ENCODE data around the gene ROGDI. TPM values are rescaled to one million over a fixed set of nuclear protein-coding genes. Genes with fewer than 3 reads are reported as not detected.

The ROGDI gene
- polyA plus RNA-seq, 1 of the 3 experiments (the other 2 are of a cell fraction), result 33.6 TPM

- POLR2A ChIA-PET, result no interaction called here
Observed at GRCh38 chr16:4797805-4798252, 4.6 kb downstream of the ROGDI start.

DNA sequence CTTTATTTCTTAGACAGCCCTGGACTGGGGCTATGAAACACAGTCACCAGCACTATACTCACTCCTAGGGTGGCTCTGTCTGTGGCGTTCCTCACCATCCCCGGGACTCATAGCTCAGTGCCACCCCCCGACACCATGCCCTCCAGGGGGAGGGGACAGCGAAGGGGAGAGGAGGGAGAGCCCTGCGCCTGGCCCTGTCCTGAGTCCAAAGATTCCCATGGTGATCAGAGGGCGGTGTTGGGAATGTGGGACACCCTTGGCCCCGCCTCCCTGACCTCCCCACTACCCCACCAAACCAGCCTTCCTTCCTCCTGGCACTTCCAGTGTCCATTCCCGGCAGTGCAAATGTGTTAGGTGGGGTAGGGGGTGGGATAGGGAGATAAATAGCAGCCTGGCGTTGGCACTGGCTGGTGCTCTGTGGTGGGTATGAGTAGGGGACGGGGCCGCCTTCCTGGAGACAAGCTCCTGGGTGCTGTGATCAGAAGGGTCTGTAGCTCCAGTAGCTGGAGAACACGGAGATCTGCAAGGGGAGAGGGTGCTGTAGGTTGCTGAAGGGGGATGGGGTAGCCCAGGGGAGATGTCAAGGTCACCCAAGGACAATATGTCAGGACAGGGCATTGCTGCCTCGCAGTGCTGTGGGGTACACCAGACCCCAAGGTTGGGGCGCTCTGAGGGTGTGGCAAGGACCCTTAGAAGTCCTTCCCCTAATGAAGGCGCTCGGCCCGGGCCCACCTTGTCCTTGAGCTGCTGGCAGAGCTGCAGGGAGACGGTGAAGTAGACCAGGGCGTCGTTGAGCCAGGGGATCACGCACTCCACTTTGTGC, 5.2 kb downstream of the ROGDI start:
- Histone ChIP-seq H3F3A (replicated peaks; ENCODE audit: insufficient read depth) (no peaks in the 10 kb centered on the region), H3K79me2 (ENCODE audit: insufficient read depth) (0 out of 2 replicates have a peak, but pooled peaks cover 7% of the 10 kb centered on the region), H3K36me3 (replicated peaks in 1 of 2; ENCODE audit: control insufficient read depth in 1 of 2, insufficient read depth in 2 of 2, low read length in 1 of 2) (peaks cover 0 to 24% of the 10 kb centered on the region in 2 experiments), H3K4me1 (ENCODE audit: control insufficient read depth in 1 of 2, insufficient read depth in 2 of 2, low read depth in 1 of 2, low read length in 1 of 2) (peaks cover 0 to 15% of the 10 kb centered on the region in 2 experiments; a peak in 2 of 4 replicates), H2AFZ (ENCODE audit: low read depth) (no peak overlapping the region), H4K20me1 (ENCODE audit: insufficient read depth) (no peaks in the 10 kb centered on the region), H3K27ac (ENCODE audit: low read depth in 2 of 2, low read length in 1 of 2) (no peak overlapping the region), H3K27me3 (ENCODE audit: insufficient read depth) (no peaks in the 10 kb centered on the region), H3K9ac (no peak overlapping the region), H3K9me3 (no peaks in the 10 kb centered on the region), H3K4me2 (no peak overlapping the region), H3K9me2 (no peaks in the 10 kb centered on the region), H3K4me3 (ENCODE audit: low read depth in 2 of 2, low read length in 1 of 2) (no peak overlapping the region)
- CTCF ChIA-PET, result no interaction called here
- 80% methylated on average over 17 of the region's 21 CpGs for WGBS (ENCODE audit: low lambda C conversion rate)
- POLR2A ChIA-PET, result no interaction called here
- no peak for DNase-seq
- TF ChIP-seq TEAD4 (IDR thresholded peaks at IDR 0.05; ENCODE audit: borderline replicate concordance, insufficient read depth), result no peak
- TF ChIP-seq FOXM1 (IDR thresholded peaks at IDR 0.05; ENCODE audit: low read depth), result no peak

More at GRCh38 chr16:4797805-4798252, 4.6 kb downstream of the ROGDI start:
- CTCF ChIA-PET, result no interaction called here
- Histone ChIP-seq H3F3A (replicated peaks; ENCODE audit: insufficient read depth) (no peaks in the 10 kb centered on the region), H3K79me2 (ENCODE audit: insufficient read depth) (0 out of 2 replicates have a peak, but pooled peaks cover 7% of the 10 kb centered on the region), H3K9me3 (no peaks in the 10 kb centered on the region), H3K9me2 (no peaks in the 10 kb centered on the region), H3K27me3 (ENCODE audit: insufficient read depth) (no peaks in the 10 kb centered on the region), H3K4me2 (no peak overlapping the region), H3K4me1 (ENCODE audit: control insufficient read depth in 1 of 2, insufficient read depth in 2 of 2, low read depth in 1 of 2, low read length in 1 of 2) (peaks cover 0 to 15% of the 10 kb centered on the region in 2 experiments; a peak in 2 of 4 replicates), H3K36me3 (replicated peaks in 1 of 2; ENCODE audit: control insufficient read depth in 1 of 2, insufficient read depth in 2 of 2, low read length in 1 of 2) (peaks cover 0 to 24% of the 10 kb centered on the region in 2 experiments), H3K9ac (no peak overlapping the region), H3K4me3 (ENCODE audit: low read depth in 2 of 2, low read length in 1 of 2) (no peak overlapping the region), H4K20me1 (ENCODE audit: insufficient read depth) (no peaks in the 10 kb centered on the region), H2AFZ (ENCODE audit: low read depth) (no peak overlapping the region), H3K27ac (ENCODE audit: low read depth in 2 of 2, low read length in 1 of 2) (no peak overlapping the region)
- TF ChIP-seq GATA2 (CRISPR knock-in tag; IDR thresholded peaks at IDR 0.05), result no peak
- no peak for TF ChIP-seq POLR2AphosphoS5 (IDR thresholded peaks at IDR 0.05; ENCODE audit: low read depth, low read length)
- TF ChIP-seq SMC3 (IDR thresholded peaks at IDR 0.05; ENCODE audit: low read depth, low read length), result no peak
- no peak for TF ChIP-seq MXI1 (IDR thresholded peaks at IDR 0.05; ENCODE audit: low read depth, low read length)
- TF ChIP-seq USF2 (IDR thresholded peaks at IDR 0.05; ENCODE audit: borderline replicate concordance, low read depth, low read length), result no peak
- no peak for TF ChIP-seq EZH2phosphoT487 (IDR thresholded peaks at IDR 0.05; ENCODE audit: borderline replicate concordance, low read depth)
- no peak for TF ChIP-seq EP300 (IDR thresholded peaks at IDR 0.05; ENCODE audit: borderline replicate concordance in 1 of 2, low read depth in 1 of 2, low read length in 1 of 2)
- no peak for DNase-seq
- WGBS (ENCODE audit: low lambda C conversion rate), result 61% methylated on average over 5 of the region's 22 CpGs
